Stimulated activated CD8-positive, alpha-beta memory T cell treated with anti-CD3 and anti-CD28 coated beads, Interleukin-15, amount 100 ng/mL, for 48 hours (primary cell): ENCODE measurements around the gene CD164.

ENCODE experiments used
- DNase-seq, 2 donors: peaks; one replicate each; pipeline ENCODE4 v3.0.0-alpha.2; 2020; ENCODE audit warnings: low read depth in 2 of 2

The CD164 gene

GRCh38 chr6:109381747-109382575 is at the start of gene CD164:
TSS of gene CD164 (minus strand) at chr6:109382467. CDS start at chr6:109382378, 89 bp downstream.
- peak; percentile 86 to 87 for DNase-seq

DNA sequence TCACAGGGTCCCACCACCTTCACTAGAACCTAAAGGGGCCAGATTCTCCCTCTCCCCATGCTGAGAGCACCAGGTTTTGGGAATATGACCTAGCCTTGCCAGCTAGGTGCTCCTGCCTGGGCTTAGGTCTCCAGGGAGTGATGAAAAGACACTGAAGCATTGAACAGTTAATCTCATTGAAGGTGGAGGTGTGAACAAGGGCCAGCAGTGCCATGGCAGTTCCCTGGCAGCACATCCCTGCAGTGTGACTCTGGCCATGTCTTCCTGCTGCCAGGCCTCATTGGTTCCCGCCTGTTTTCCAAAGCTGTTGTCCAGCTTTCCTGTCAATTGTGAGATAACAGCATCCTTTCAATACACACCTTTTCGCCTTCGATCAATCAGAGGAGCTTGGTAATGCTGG is 47.2 kb upstream of the CD164 start:
- DNase-seq, result no peak

- DNase-seq, result no peak
These were observed 46.7 kb upstream of the CD164 start for GRCh38 chr6:109428889-109429477.

DNA sequence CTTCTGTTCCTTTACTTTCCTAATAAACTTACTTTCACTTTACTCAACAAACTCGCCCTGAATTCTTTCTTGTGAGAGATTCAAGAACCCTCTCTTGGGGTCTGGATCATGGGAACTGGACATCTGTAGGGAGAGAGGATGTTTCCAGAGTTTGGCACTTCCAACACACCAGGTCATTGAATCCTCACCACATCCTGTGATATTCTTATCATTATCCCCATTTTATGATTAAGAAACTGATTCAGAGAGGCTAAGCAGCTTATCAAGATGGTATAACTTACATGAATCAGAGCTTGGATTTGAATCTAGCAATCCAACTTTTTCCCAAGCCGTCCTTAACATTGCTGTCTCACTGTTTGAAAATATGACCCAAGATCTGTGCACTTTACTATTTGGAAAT is 42.7 kb upstream of the CD164 start:
- DNase-seq, result no peak

GRCh38 chr6:109421184-109421583 is 38.9 kb upstream of the CD164 start:
- no peak for DNase-seq

GRCh38 chr6:109420751-109421150 is 38.5 kb upstream of the CD164 start:
- DNase-seq, result no peak

- no peak for DNase-seq
These were observed 35.4 kb upstream of the CD164 start for GRCh38 chr6:109417646-109418045.

DNA sequence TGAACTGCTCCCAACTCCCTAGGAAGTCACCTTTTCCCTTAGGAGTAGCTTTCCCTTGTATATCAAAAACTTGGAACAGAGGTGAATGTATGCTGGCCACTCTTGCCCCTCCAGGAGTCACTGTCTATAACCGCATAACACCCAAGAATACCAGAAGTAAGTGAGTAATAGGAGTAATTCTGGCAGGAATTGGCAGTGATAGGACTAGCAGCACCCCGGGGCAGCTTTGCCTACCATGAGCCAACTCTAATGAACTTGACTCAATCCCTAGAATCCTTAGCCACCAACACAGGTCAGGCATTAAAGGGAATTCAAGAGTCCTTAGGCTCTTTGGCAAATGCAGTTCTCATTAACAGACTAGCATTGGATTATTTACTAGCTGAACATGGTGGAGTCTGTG is 28.8 kb upstream of the CD164 start:
- DNase-seq, result no peak

GRCh38 chr6:109406196-109406595 is 23.9 kb upstream of the CD164 start:
- DNase-seq, result no peak

GRCh38 chr6:109397020-109397419 is 14.8 kb upstream of the CD164 start:
- no peak for DNase-seq

- no peak for DNase-seq
These were observed 13.9 kb upstream of the CD164 start for GRCh38 chr6:109396046-109396718.

- no peak for DNase-seq
These were observed 11.6 kb upstream of the CD164 start for GRCh38 chr6:109393886-109394281.

GRCh38 chr6:109393157-109393885 is 11.1 kb upstream of the CD164 start:
- DNase-seq, result no peak

- DNase-seq, result no peak
These were observed 7.5 kb upstream of the CD164 start for GRCh38 chr6:109389650-109390274.

DNA sequence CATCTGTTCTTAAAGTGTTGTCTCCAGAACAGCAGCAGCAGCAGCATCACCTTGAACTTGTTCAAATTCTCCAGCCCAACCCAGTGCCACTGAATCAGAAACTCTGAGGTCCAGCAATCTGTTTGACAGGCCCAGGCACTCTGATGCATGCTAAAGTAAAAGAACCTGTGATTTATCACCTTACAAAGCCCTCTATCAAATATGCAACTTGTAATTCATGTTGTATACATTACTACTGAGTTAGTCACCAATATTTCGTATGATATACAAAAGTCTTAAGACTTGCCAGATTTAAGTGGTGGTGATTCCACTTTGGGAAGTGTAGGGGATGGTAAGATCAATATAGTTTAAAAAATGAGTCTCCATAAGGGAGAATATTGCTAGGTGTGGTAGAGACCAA is 6.0 kb upstream of the CD164 start:
- DNase-seq, result no peak

DNA sequence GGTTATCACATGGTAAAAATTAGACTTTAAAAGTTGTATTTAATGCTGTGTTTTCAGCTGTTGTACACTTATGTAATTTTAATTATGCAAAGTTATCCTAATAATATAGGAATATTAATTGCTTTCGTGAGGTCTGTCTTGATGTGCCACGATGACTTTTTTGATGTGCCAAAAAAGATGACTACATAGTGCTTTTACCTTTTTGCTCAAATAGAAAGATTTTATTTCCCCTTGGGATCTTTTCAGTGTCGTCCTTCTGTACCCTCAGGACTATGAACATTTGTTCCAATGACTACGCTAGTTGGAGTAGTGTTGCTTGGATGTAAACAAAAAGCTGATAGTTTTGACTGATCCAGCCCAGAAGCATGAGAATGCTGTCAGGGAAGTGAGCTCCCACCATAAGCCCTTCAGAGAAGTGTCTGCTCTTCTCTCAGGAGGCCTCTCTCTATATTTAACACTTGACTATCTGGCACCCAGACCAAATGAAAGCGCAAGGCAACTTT is 1.2 kb upstream of the CD164 start:
- DNase-seq, result no peak

GRCh38 chr6:109382576-109383437 is 540 bp upstream of the CD164 start:
- peak; percentile 82 to 90 for DNase-seq

- DNase-seq, result no peak
These were observed 1.1 kb downstream of the CD164 start for GRCh38 chr6:109381061-109381746.

GRCh38 chr6:109379711-109380110 is 2.6 kb downstream of the CD164 start:
- DNase-seq, result no peak

- no peak for DNase-seq
These were observed 4.5 kb downstream of the CD164 start for GRCh38 chr6:109377717-109378116.
